Spleen (tissue), 11 donors: Measurements from ENCODE around the gene PRKCZ. TPM values are rescaled to one million over a fixed set of nuclear protein-coding genes. Genes with fewer than 3 reads are reported as not detected.

Source experiments
- DNase-seq: peaks from one replicate; pipeline ENCODE4 v3.0.0-alpha.2; 2020
- H3K27ac ChIP-seq, 8 donors: fragments of 200-600 bp; sonication (generic) in 7 of 8; 1 replicate in 4 of 8; 2 replicates in 4 of 8; pipeline versions ENCODE4 v1.5.0 to v1.8.0; 2016 to 2021; ENCODE audit warnings: inconsistent platforms in 4 of 8, mild to moderate bottlenecking in 4 of 8, moderate library complexity in 1 of 8
- H3K27me3 ChIP-seq, 7 donors: fragments of 200-600 bp; sonication (generic) in 6 of 7; replicated peaks in 1 of 7; 1 replicate in 4 of 7; 2 replicates in 3 of 7; pipeline versions ENCODE4 v1.5.0 to v1.8.0; 2016 to 2021; ENCODE audit warnings: inconsistent platforms in 3 of 7, mild to moderate bottlenecking in 1 of 7
- H3K36me3 ChIP-seq, 6 donors: fragments of 200-600 bp; sonication (generic) in 5 of 6; 1 replicate in 4 of 6; 2 replicates in 2 of 6; pipeline versions ENCODE4 v1.5.0 to v1.8.0; 2016 to 2021; ENCODE audit warnings: inconsistent platforms in 2 of 6
- H3K4me1 ChIP-seq, 6 donors: fragments of 200-600 bp; sonication (generic) in 5 of 6; 1 replicate in 3 of 6; 2 replicates in 3 of 6; pipeline versions ENCODE4 v1.5.0 to v1.8.0; 2016 to 2021; ENCODE audit warnings: inconsistent platforms in 3 of 6
- H3K4me3 ChIP-seq, 8 donors: fragments of 200-600 bp; sonication (generic) in 7 of 8; 1 replicate in 4 of 8; 2 replicates in 4 of 8; pipeline versions ENCODE4 v1.5.0 to v1.8.0; 2016 to 2021; ENCODE audit warnings: inconsistent platforms in 4 of 8, mild to moderate bottlenecking in 4 of 8, moderate library complexity in 2 of 8
- H3K9me3 ChIP-seq, 8 donors: fragments of 200-600 bp; sonication (generic) in 7 of 8; 1 replicate in 4 of 8; 2 replicates in 4 of 8; pipeline versions ENCODE4 v1.5.0 to v1.8.0; 2016 to 2021; ENCODE audit warnings: inconsistent platforms in 4 of 8
- POLR2A ChIP-seq, 3 donors: fragments of 450-650 bp; IDR thresholded peaks; one replicate each; pipeline ENCODE4 v1.5.1; 2017; ENCODE audit warnings: antibody characterized with exemption in 3 of 3, mild to moderate bottlenecking in 1 of 3
- POLR2AphosphoS5 ChIP-seq, 3 donors: sonication (generic); formaldehyde crosslinking; IDR thresholded peaks; one replicate each; pipeline ENCODE4 v1.5.1; 2017; ENCODE audit warnings: antibody characterized with exemption in 3 of 3
- WGBS, 5 donors: extraction: QIAGEN DNeasy Blood & Tissue Kit in 3 of 5; methylation state at CpG; one replicate each; pipeline versions ENCODE4 v1.1.5 to v1.1.7; 2013 to 2018; 5-methylcytosine and 5-hydroxymethylcytosine counted together
- intact Hi-C: fragments of 100-400 bp; cut with DNase I; formaldehyde crosslinking; loops from one replicate; pipeline ENCODE4 v1.15.0; 2023; ENCODE audit warnings: low total_unique reads
- polyA plus RNA-seq, 3 donors: library from polyadenylated mRNA; stranded (reverse); fragments of 200-250 nt; gene quantifications; one replicate each; pipeline ENCODE4 v1.2.1, GENCODE V29; 2013
- total RNA-seq, 7 donors: library from RNA; depleted of rRNA in 3 of 7; stranded (reverse); fragments of >200 nt in 3 of 7; fragmentation: NEBNext Ultra II Directional in 4 of 7; extraction: Animal tissue kit (Norgen Biotek cat#: 25700) in 4 of 7; gene quantifications; one replicate each; pipeline versions ENCODE4 v1.1.0 to v1.2.1, GENCODE V29; 2016 to 2021
- TF ChIP-seq, protein P1 (sequence below), 11 experiments: fragments of 200-600 bp in 7 of 11; fragments of 450-650 bp in 4 of 11; sonication (generic) in 4 of 11; IDR thresholded peaks in 8 of 11; conservative IDR thresholded peaks in 3 of 11; 1 replicate in 7 of 11; 2 replicates in 4 of 11; pipeline versions ENCODE4 v1.4.0 to v1.8.0; 2016 to 2021; ENCODE audit warnings: antibody characterized with exemption in 11 of 11, inconsistent platforms in 4 of 11, mild to moderate bottlenecking in 1 of 11
- donor health status: healthy with polysubstance abuse.
- donor health status: DM: no; HTN: no; CAD: no; lungs with moderate emphysema.
- donor health status: DM: no; HTN: no; CAD: no.
- donor health status: Bipolar disorder and iron deficiency.
- donor health status: healthy.
- donor health status: DM: no; HTN: no; CAD: no.
- donor health status: DM: yes; HTN: yes; CAD: no.

The PRKCZ gene
- total and polyA plus RNA-seq, 10 donors, result 17.6 to 61.8 (median 34.0) TPM

DNA sequence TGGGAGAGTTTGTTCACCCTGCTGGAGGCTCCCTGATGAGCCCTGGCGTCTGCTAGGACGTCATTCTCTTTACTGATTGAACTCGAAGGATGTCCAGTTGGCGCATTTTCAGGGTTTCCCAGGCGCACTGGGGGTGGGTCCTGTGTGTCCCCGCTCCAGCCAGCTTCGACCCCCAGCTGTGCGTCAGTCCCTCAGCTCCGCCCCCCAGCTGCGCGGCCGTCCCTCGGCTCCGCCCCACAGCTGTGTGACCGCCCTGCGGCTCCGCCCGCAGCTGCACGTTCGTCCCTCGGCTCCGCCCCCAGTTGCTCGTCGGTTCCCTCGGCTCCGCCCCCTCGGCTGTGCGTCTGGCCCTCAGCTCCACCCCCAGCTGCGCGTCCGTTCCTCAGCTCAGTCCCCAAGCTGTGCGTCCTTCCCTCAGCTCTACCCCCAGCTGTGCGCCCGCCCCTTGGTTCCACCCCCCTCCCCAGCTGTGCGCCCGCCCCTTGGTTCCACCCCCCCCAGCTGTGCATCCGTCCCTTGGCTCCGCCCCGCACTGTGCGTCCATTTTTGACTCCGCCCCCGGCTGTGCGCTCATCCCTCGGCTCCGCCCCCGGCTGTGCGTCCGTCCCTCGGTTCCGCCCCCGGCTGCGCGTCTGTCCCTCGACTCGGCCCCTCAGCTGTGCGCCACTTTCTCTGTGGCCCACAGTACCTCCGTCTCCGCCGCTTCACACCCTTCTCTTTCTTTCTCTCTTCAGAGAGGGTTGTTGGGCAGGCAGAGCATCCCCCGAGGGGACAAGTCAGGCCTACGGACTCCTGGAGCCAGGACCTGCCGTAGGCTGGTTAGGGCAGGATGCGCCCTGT, 83.0 kb downstream of the PRKCZ start:
- Histone ChIP-seq H3K4me3 (peak overlapping the region; percentile 20 to 69 (median 37)), H3K4me1 (peaks cover 11 to 33% (median 21%) of the 10 kb centered on the region in 6 donors), H3K27ac (peak overlapping the region; percentile 70 to 92 (median 86)), H3K9me3 (no peaks in the 10 kb centered on the region), H3K36me3 (peaks cover 0 to 34% (median 0%) of the 10 kb centered on the region in 6 donors), H3K27me3 (no peaks in the 10 kb centered on the region)
- 5 to 6% (median 5%) methylated on average over 46 to 63 of the region's 63 CpGs for WGBS, 5 donors
- intact Hi-C loops, result no loop called here
- TF ChIP-seq POLR2A (IDR thresholded peaks at IDR 0.05) (peak in 1 of 3 donors; percentile 13), POLR2AphosphoS5 (IDR thresholded peaks at IDR 0.05) (peak; percentile 71 to 85 (median 85))
- TF ChIP-seq, protein P1, sequence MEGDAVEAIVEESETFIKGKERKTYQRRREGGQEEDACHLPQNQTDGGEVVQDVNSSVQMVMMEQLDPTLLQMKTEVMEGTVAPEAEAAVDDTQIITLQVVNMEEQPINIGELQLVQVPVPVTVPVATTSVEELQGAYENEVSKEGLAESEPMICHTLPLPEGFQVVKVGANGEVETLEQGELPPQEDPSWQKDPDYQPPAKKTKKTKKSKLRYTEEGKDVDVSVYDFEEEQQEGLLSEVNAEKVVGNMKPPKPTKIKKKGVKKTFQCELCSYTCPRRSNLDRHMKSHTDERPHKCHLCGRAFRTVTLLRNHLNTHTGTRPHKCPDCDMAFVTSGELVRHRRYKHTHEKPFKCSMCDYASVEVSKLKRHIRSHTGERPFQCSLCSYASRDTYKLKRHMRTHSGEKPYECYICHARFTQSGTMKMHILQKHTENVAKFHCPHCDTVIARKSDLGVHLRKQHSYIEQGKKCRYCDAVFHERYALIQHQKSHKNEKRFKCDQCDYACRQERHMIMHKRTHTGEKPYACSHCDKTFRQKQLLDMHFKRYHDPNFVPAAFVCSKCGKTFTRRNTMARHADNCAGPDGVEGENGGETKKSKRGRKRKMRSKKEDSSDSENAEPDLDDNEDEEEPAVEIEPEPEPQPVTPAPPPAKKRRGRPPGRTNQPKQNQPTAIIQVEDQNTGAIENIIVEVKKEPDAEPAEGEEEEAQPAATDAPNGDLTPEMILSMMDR (IDR thresholded peaks at IDR 0.05 in 8 of 11, conservative IDR thresholded peaks at IDR 0.05 in 3 of 11), result peak in 7 of 11 experiments; percentile 9 to 50 (median 24)
- DNase-seq, result peak; percentile 99

DNA sequence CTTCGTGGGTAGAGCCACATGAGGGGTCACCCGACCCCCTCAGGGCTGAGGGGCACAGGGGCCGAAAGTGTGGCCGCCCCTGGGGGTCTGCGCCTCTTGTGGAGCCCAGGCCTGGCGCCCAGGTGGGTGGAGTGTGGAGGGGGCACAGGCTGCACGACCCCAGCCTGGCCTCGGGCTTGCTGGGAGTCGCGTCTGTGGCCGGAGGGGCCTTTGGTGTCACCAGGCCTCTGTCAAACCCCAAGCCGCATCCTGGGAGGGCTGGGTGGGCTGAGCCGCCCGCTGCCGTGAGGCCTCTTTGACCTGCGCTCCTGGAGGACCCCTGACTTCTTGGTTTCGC, 83.6 kb downstream of the PRKCZ start:
- DNase-seq, result peak; percentile 91
- Histone ChIP-seq H3K27ac (peak overlapping the region; percentile 70 to 92 (median 86)), H3K36me3 (peaks cover 0 to 36% (median 0%) of the 10 kb centered on the region in 6 donors), H3K4me3 (peak overlapping the region in 7 of 8 donors; percentile 12 to 69 (median 38)), H3K4me1 (peaks cover 11 to 33% (median 21%) of the 10 kb centered on the region in 6 donors), H3K9me3 (no peaks in the 10 kb centered on the region), H3K27me3 (no peaks in the 10 kb centered on the region)
- WGBS, 5 donors, result 78 to 86% (median 83%) methylated on average over 14 to 17 of the region's 17 CpGs
- intact Hi-C loops, result no loop called here
- no peak for TF ChIP-seq POLR2A (IDR thresholded peaks at IDR 0.05)
- TF ChIP-seq POLR2AphosphoS5 (IDR thresholded peaks at IDR 0.05), result no peak
- TF ChIP-seq, protein P1 (IDR thresholded peaks at IDR 0.05 in 8 of 11, conservative IDR thresholded peaks at IDR 0.05 in 3 of 11), result no peak

DNA sequence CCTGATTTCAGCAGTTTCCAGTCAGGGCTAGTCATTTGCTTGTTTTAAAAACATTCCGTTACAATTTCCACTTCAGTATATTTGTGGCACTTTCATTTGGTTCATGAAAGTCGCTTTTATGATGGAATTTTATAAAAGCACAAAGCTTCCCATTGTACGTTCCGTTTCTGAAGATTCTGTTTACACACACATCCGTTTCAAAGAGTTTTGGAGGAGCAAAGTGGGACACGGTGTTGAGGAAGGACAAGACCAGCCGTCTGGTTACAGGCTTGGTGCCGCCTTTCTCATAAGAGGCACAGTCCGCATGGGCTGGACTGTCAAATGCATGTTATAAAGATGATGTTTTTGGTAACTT, 84.0 kb downstream of the PRKCZ start:
- Histone ChIP-seq H3K27ac (peak overlapping the region in 6 of 8 donors; percentile 75 to 92 (median 87)), H3K9me3 (no peaks in the 10 kb centered on the region), H3K4me3 (no peak overlapping the region), H3K27me3 (no peaks in the 10 kb centered on the region), H3K36me3 (peaks cover 0 to 36% (median 0%) of the 10 kb centered on the region in 6 donors), H3K4me1 (peaks cover 11 to 33% (median 21%) of the 10 kb centered on the region in 6 donors)
- intact Hi-C loops, result no loop called here
- WGBS, 5 donors, result 90 to 95% (median 93%) methylated on average over 9 of the region's 9 CpGs
- DNase-seq, result no peak
- TF ChIP-seq POLR2A (IDR thresholded peaks at IDR 0.05), result no peak
- TF ChIP-seq, protein P1 (IDR thresholded peaks at IDR 0.05 in 8 of 11, conservative IDR thresholded peaks at IDR 0.05 in 3 of 11), result no peak
- no peak for TF ChIP-seq POLR2AphosphoS5 (IDR thresholded peaks at IDR 0.05)

DNA sequence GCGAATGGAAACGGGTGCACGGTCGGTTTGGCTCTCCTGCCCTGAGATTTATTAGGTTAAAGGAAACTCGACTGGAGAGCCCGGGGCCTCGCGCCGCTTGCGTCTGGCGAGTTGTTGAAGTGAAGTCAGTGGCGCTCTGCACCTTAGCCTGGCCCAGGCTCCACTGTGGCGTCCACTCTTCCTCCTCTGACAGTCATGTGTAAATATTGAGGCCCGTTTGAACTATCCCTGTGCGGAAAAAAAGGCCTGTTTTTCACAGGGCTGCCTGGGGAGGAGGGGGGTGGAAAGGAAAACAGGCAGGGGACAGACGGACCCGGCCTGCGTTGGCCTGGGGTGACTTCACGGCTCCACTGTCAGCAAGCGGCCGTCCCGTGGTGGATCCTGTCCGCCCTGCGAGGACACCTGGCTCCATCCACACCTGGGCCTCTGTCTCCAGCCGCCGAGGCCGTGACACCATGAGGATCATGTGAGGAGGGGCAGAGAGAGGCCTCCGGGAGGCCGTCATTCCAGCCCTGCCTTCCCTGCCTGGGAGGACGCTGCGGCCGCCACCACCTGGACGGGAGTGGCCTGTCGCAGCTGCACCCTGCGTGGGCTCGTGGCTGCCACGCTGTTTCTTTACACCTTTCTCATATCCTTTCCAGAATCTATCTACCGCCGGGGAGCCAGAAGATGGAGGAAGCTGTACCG, 84.6 kb downstream of the PRKCZ start:
- Histone ChIP-seq H3K36me3 (peaks cover 0 to 36% (median 0%) of the 10 kb centered on the region in 6 donors), H3K27ac (peak overlapping the region in 4 of 8 donors; percentile 33 to 92 (median 65)), H3K4me3 (no peak overlapping the region), H3K9me3 (no peaks in the 10 kb centered on the region), H3K4me1 (peaks cover 11 to 37% (median 23%) of the 10 kb centered on the region in 6 donors), H3K27me3 (no peaks in the 10 kb centered on the region)
- 90 to 94% (median 91%) methylated on average over 35 to 40 of the region's 40 CpGs for WGBS, 5 donors
- peak; percentile 86 for DNase-seq
- intact Hi-C loops, result no loop called here
- TF ChIP-seq, protein P1 (IDR thresholded peaks at IDR 0.05 in 8 of 11, conservative IDR thresholded peaks at IDR 0.05 in 3 of 11), result no peak
- TF ChIP-seq POLR2AphosphoS5 (IDR thresholded peaks at IDR 0.05), result no peak
- TF ChIP-seq POLR2A (IDR thresholded peaks at IDR 0.05), result no peak
